ENCODE data around the gene ARF3. TPM values are rescaled to one million over a fixed set of nuclear protein-coding genes. Genes with fewer than 3 reads are reported as not detected.

ARF3 gene
- total RNA-seq, result 65.7 and 70.6 TPM in 2 replicates

DNA sequence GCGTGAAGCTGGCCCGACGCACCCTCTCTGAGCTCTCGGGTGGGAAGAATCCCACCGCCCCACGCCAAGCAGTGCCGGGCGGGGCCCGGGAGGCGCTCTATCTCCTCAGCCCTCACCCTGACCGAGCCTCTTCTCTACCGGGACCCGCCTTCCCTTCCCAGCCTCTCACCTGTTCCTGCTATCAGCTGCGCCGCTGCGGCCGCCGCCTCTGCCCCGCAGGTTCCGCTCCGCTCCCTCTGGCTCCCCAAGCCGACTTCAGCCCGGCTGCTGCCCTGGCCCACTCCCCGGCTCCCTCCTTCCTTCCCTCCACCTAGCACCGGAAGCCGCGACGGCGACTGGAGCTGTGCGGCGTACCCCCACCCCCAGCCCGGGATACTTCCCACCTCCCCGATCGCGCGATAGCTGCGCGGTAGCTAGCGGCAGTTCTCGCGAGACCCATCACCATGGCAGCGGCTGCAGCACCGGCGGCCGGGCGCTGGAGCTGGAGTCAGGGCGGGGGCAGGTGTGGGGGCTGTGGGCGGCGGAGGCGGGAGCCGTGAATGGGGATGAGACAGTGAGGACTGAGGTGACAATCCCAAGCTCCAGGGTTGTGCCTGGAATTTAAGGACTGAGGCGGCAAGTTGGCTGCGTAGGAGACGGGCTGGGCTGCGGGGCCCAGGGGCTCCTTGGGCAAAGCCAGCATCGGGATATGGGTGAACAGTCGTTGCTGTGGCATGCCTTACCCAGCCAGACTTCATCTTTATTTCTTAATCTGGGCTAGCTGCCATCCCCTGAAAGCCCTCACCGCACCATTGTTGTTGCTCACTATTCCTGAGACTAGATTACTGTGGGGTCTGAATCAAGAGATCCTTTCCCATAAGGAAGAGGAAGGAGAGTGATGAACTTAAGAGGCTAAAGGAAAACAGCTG is at the start of gene ARF3:
Gene ARF3 (minus strand): TSS at position 347 of the 908 bp plus-strand sequence. CDS start 16,392 bp downstream, outside the sequence.

DNA sequence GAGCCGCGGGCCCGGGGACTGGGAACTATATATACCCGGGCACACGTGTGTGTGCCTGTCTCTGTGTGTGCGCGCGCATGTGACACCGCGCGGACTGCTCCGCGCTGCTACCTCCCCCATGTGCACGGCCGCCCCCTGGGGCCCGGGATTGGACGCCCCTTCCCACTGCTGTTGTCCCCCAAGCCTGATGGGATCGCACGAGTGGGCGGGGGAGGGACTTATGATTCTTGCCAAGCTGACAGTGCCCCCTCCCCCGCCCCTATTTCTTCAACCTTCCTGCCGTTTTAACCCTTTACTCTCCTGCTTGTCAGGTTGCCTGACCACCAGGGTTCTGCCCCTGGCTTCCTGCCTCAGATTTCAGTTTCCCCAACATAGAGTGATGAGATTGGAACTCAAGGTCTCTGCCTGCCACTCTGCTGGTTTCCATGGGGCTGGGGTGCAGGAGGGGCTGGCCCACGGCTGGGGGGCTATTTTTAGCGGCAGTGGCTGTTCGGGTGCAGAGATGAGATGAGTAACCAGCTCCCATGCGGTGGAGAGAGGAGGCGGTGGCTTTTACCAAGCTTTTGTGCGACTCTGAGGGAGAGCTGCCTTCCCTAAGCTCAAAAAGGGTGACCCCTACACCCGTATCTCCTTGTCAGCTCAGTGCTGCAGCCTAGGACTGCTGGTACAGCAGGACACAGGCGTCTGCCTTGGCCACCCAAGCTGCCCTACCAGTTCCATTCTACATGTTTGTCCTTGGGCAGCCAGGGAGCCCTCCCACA is 42.3 kb upstream of the ARF3 start, which contains the start of gene DDN:
Gene DDN (minus strand): TSS at position 5 of the 761 bp plus-strand sequence. CDS start 88 bp downstream, outside the sequence.

DNA sequence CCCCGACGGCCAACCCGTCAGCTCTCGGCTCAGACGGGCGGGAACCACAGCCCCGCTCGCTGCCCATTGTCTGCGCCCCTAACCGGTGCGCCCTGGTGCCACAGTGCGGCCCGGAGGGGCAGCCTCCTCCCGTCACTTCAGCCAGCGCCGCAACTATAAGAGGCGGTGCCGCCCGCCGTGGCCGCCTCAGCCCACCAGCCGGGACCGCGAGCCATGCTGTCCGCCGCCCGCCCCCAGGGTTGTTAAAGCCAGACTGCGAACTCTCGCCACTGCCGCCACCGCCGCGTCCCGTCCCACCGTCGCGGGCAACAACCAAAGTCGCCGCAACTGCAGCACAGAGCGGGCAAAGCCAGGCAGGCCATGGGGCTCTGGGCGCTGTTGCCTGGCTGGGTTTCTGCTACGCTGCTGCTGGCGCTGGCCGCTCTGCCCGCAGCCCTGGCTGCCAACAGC is 21.0 kb upstream of the ARF3 start, which contains the start of gene WNT1:
Gene WNT1 (plus strand): TSS at position 32 of the 450 bp plus-strand sequence. CDS start 329 bp downstream, at position 361.

DNA sequence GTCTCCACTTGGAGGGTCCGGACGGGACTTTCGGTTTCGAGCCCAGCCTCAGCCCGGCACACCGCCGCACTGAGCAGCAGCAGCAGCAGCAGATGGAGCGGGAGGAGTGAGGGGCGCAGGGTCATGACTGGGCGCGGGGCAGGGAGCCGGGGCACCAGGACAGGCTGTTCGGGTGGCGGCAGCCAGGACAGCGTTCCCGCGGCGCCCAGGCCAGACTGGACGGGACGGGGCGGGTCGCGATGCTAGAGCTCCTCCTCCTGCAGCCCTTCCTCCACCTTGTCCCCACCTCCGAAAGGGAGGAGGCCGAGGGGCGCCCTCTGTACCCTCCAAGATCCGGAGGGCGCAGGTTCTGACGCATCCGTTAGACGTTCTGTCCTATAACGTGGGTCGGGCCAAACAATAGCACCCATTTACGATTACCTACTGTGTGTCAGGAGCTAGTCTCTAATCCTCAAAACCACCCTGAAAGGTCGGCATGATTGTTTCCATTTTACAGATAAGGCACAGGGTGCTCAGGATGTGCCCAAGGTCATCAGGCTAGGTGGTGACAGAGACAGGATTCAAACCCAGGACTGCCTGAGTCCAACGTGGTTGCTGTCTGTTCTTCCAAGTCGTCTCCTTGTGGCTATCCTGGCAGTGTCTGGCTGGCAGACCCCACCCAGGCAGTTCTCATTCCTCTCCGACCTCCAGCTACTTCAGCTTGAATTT is 31.8 kb downstream of the ARF3 start, which contains the start of gene FKBP11:
Gene FKBP11 (minus strand): TSS at position 189 of the 708 bp plus-strand sequence. CDS start 64 bp downstream, at position 125.

Other genes with a start within 250 kb of the ARF3 start
- 12.1 and 17.5 TPM in 2 replicates for gene CCNT1, start 240.8 kb downstream of the ARF3 start, total RNA-seq
- gene ADCY6, start 168.4 kb downstream of the ARF3 start, total RNA-seq, result 20.4 and 44.7 TPM in 2 replicates
- gene CACNB3, start 139.0 kb downstream of the ARF3 start, total RNA-seq, result 18.1 and 33.2 TPM in 2 replicates
- 33.5 and 49.9 TPM in 2 replicates for gene DDX23, start 105.3 kb downstream of the ARF3 start, total RNA-seq
- 0.33 TPM in 1 of 2 replicates, not detected in the other for gene RND1, start 91.6 kb downstream of the ARF3 start, total RNA-seq
- gene FKBP11, start 32.0 kb downstream of the ARF3 start, total RNA-seq, result 30.7 and 51.3 TPM in 2 replicates
- gene WNT10B, start 14.2 kb upstream of the ARF3 start, total RNA-seq, result not detected in 2 replicates
- not detected in 2 replicates for gene WNT1, start 20.8 kb upstream of the ARF3 start, total RNA-seq
- 0.16 TPM in 1 of 2 replicates, not detected in the other for gene DDN, start 41.9 kb upstream of the ARF3 start, total RNA-seq
- gene PRKAG1, start 61.3 kb upstream of the ARF3 start, total RNA-seq, result 48.6 and 49.3 TPM in 2 replicates
- gene KMT2D, start 103.3 kb upstream of the ARF3 start, total RNA-seq, result 23.3 and 38.3 TPM in 2 replicates
- 1.3 and 3.1 TPM in 2 replicates for gene RHEBL1, start 112.5 kb upstream of the ARF3 start, total RNA-seq
- gene DHH, start 137.3 kb upstream of the ARF3 start, total RNA-seq, result 0.13 TPM in 1 of 2 replicates, not detected in the other
- 20.2 and 48.8 TPM in 2 replicates for gene LMBR1L, start 153.4 kb upstream of the ARF3 start, total RNA-seq
- gene TUBA1B, start 173.9 kb upstream of the ARF3 start, total RNA-seq, result 649 and 4,423 TPM in 2 replicates
- 754 and 1,069 TPM in 2 replicates for gene TUBA1A, start 231.6 kb upstream of the ARF3 start, total RNA-seq

All from mesangial cell (primary cell).